M059J (cell line): Measurements from ENCODE around the gene GRIK5. TPM values are rescaled to one million over a fixed set of nuclear protein-coding genes. Genes with fewer than 3 reads are reported as not detected.
"Not testable (repeated sequence)": the region's sequence is repeated elsewhere in the genome, so short reads cannot be mapped to it uniquely, and the experiment has no call there.

Experiments used
- DNase-seq: peaks from one replicate; pipeline ENCODE4 v3.0.0-alpha.2; 2012; ENCODE audit warnings: low read depth
- total RNA-seq: library from RNA; depleted of rRNA; stranded (reverse); fragments of >200 nt; shearing (Covaris generic); gene quantifications from 2 replicates; pipeline ENCODE4 v1.2.3, GENCODE V29; 2014; rRNA removed

Gene GRIK5
- 0.07 TPM in 1 of 2 replicates, not detected in the other for total RNA-seq

- DNase-seq = no peak
Observed at GRCh38 chr19:42069619-42070351, at the start of gene GRIK5. TSS of gene GRIK5 (minus strand) at chr19:42070206. CDS start at chr19:42065770, 4,436 bp downstream.

GRCh38 chr19:42117076-42117475, 47.1 kb upstream of the GRIK5 start:
- DNase-seq = no peak

- no peak for DNase-seq
Observed at GRCh38 chr19:42116308-42117075, 46.5 kb upstream of the GRIK5 start.

- DNase-seq = no peak
Observed at GRCh38 chr19:42115705-42116104, 45.7 kb upstream of the GRIK5 start.

- DNase-seq = peak; percentile 42
Observed at GRCh38 chr19:42115219-42115618, 45.2 kb upstream of the GRIK5 start.

- DNase-seq = peak; percentile 67
Observed at GRCh38 chr19:42114412-42114811, 44.4 kb upstream of the GRIK5 start.

- peak; percentile 99 for DNase-seq
Observed at GRCh38 chr19:42113641-42114348, 43.8 kb upstream of the GRIK5 start.

GRCh38 chr19:42111811-42112210, 41.8 kb upstream of the GRIK5 start:
- DNase-seq = peak; percentile 71

GRCh38 chr19:42111384-42111783, 41.4 kb upstream of the GRIK5 start:
- peak; percentile 80 for DNase-seq

- DNase-seq = no peak
Observed at GRCh38 chr19:42110658-42111057, 40.7 kb upstream of the GRIK5 start.

- no peak for DNase-seq
Observed at GRCh38 chr19:42109896-42110295, 39.9 kb upstream of the GRIK5 start.

GRCh38 chr19:42108527-42109389, 38.8 kb upstream of the GRIK5 start:
- peak; percentile 84 for DNase-seq

GRCh38 chr19:42105368-42105767, 35.4 kb upstream of the GRIK5 start:
- DNase-seq = no peak

GRCh38 chr19:42102877-42103276, 32.9 kb upstream of the GRIK5 start:
- no peak for DNase-seq

GRCh38 chr19:42100241-42100640, 30.2 kb upstream of the GRIK5 start:
- not testable (repeated sequence) for DNase-seq

GRCh38 chr19:42099336-42099925, 29.4 kb upstream of the GRIK5 start:
- no peak for DNase-seq

GRCh38 chr19:42098781-42099180, 28.8 kb upstream of the GRIK5 start:
- no peak for DNase-seq

- no peak for DNase-seq
Observed at GRCh38 chr19:42097461-42097860, 27.5 kb upstream of the GRIK5 start.

GRCh38 chr19:42096255-42096837, 26.3 kb upstream of the GRIK5 start:
- DNase-seq = no peak

GRCh38 chr19:42095814-42096230, 25.8 kb upstream of the GRIK5 start:
- no peak for DNase-seq
